CD14-positive monocyte (primary cell): ENCODE measurements around the gene GALNT10. TPM values are rescaled to one million over a fixed set of nuclear protein-coding genes. Genes with fewer than 3 reads are reported as not detected.

Experiments
- DNase-seq, 3 donors: peaks; one replicate each; pipeline ENCODE4 v3.0.0-alpha.2; 2011 to 2022
- H2AFZ ChIP-seq: 2 replicates; pipeline ENCODE4 v1.6.0; 2012; ENCODE audit warnings: mild to moderate bottlenecking, low read depth, low read length, inconsistent platforms; ENCODE audit not compliant: insufficient read depth, poor library complexity, severe bottlenecking
- H3K27ac ChIP-seq, 2 donors: 1 replicate in 1 of 2; 2 replicates in 1 of 2; pipeline ENCODE4 v1.5.1; 2012 to 2013; ENCODE audit warnings: low read length in 2 of 2, control low read depth in 1 of 2, inconsistent platforms in 1 of 2, low read depth in 1 of 2, mild to moderate bottlenecking in 1 of 2
- H3K27me3 ChIP-seq, 2 donors: one replicate each; pipeline versions ENCODE4 v1.6.0 to v1.6.1; 2011 to 2013; ENCODE audit warnings: low read length in 2 of 2; ENCODE audit not compliant: control insufficient read depth in 2 of 2, insufficient read depth in 2 of 2
- H3K36me3 ChIP-seq, 2 donors: replicated peaks in 1 of 2; 1 replicate in 1 of 2; 2 replicates in 1 of 2; pipeline versions ENCODE4 v1.5.1 to v1.6.1; 2012 to 2013; ENCODE audit warnings: low read length in 2 of 2, control low read depth in 1 of 2, inconsistent platforms in 1 of 2, mild to moderate bottlenecking in 1 of 2; ENCODE audit not compliant: insufficient read depth in 2 of 2, control insufficient read depth in 1 of 2
- H3K4me1 ChIP-seq, 2 donors: 1 replicate in 1 of 2; 2 replicates in 1 of 2; pipeline versions ENCODE4 v1.5.1 to v1.6.1; 2012 to 2013; ENCODE audit warnings: low read length in 2 of 2, control low read depth in 1 of 2, inconsistent platforms in 1 of 2, mild to moderate bottlenecking in 1 of 2, moderate library complexity in 1 of 2; ENCODE audit not compliant: insufficient read depth in 2 of 2, control insufficient read depth in 1 of 2
- H3K4me2 ChIP-seq: replicated peaks from 2 replicates; pipeline ENCODE3; 2012; ENCODE audit warnings: low read length, moderate library complexity, mild to moderate bottlenecking; ENCODE audit not compliant: poor library complexity, severe bottlenecking; ENCODE audit errors: extremely low read depth
- H3K4me3 ChIP-seq, 3 experiments: fragments of 200-600 bp in 1 of 3; sonication (generic) in 1 of 3; replicated peaks in 1 of 3; 1 replicate in 2 of 3; 2 replicates in 1 of 3; pipeline ENCODE4 v1.5.1; 2011 to 2013; ENCODE audit warnings: low read length in 3 of 3, mild to moderate bottlenecking in 3 of 3, control low read depth in 2 of 3, low read depth in 2 of 3, inconsistent platforms in 1 of 3, moderate library complexity in 1 of 3
- H3K79me2 ChIP-seq: 2 replicates; pipeline ENCODE4 v1.6.0; 2012; ENCODE audit warnings: mild to moderate bottlenecking, control low read depth, inconsistent platforms, low read length, moderate library complexity; ENCODE audit not compliant: insufficient read depth
- H3K9ac ChIP-seq: 2 replicates; pipeline ENCODE4 v1.6.0; 2017; ENCODE audit warnings: low read length, mild to moderate bottlenecking; ENCODE audit not compliant: insufficient read depth, poor library complexity, severe bottlenecking
- H3K9me3 ChIP-seq, 2 donors: replicated peaks in 1 of 2; 1 replicate in 1 of 2; 2 replicates in 1 of 2; pipeline versions ENCODE4 v1.5.1 to v1.6.1; 2012 to 2013; ENCODE audit warnings: low read length in 2 of 2, control low read depth in 1 of 2; ENCODE audit not compliant: control insufficient read depth in 1 of 2, insufficient read depth in 1 of 2
- H4K20me1 ChIP-seq: 2 replicates; pipeline ENCODE4 v1.6.0; 2012; ENCODE audit warnings: mild to moderate bottlenecking, low read length, control low read depth, moderate library complexity; ENCODE audit not compliant: insufficient read depth
- H3K27ac Mint-ChIP-seq, 7 donors: one replicate each; pipeline ENCODE4 v1.8.0; 2020; ENCODE audit warnings: mild to moderate bottlenecking in 7 of 7, mixed read lengths in 7 of 7, moderate library complexity in 6 of 7, inconsistent platforms in 2 of 7
- H3K27me3 Mint-ChIP-seq, 3 donors: one replicate each; pipeline ENCODE4 v1.8.0; 2021 to 2022; ENCODE audit warnings: low read depth in 3 of 3, mild to moderate bottlenecking in 3 of 3, mixed read lengths in 3 of 3, moderate library complexity in 3 of 3, inconsistent platforms in 1 of 3
- H3K36me3 Mint-ChIP-seq, 2 donors: one replicate each; pipeline ENCODE4 v1.8.0; 2020; ENCODE audit warnings: mixed read lengths in 2 of 2, inconsistent platforms in 1 of 2, mild to moderate bottlenecking in 1 of 2
- H3K4me1 Mint-ChIP-seq: one replicate; pipeline ENCODE4 v1.8.0; 2020; ENCODE audit warnings: mild to moderate bottlenecking, mixed read lengths
- H3K4me3 Mint-ChIP-seq, 2 donors: one replicate each; pipeline ENCODE4 v1.8.0; 2020; ENCODE audit warnings: mild to moderate bottlenecking in 2 of 2, mixed read lengths in 2 of 2, moderate library complexity in 1 of 2
- H3K9me3 Mint-ChIP-seq, 7 donors: one replicate each; pipeline ENCODE4 v1.8.0; 2020 to 2022; ENCODE audit warnings: mixed read lengths in 7 of 7, mild to moderate bottlenecking in 6 of 7, moderate library complexity in 6 of 7, inconsistent platforms in 2 of 7
- CTCF ChIP-seq: fragments of 200-600 bp; IDR thresholded peaks from one replicate; pipeline ENCODE4 v1.8.0; 2022; ENCODE audit warnings: antibody characterized with exemption, mild to moderate bottlenecking
- WGBS: methylation state at CpG from one replicate; pipeline ENCODE4 v1.1.5; 2013; ENCODE audit warnings: missing lambda C conversion rate; ENCODE audit not compliant: insufficient coverage; 5-methylcytosine and 5-hydroxymethylcytosine counted together
- intact Hi-C, 2 donors: fragments of 100-400 bp; cut with micrococcal nuclease; formaldehyde crosslinking; loops; one replicate each; pipeline versions ENCODE4 v1.15.0 to v1.15.1; 2023
- polyA plus RNA-seq, 3 donors: library from polyadenylated mRNA; depleted of rRNA in 1 of 3; unstranded in 2 of 3; stranded (reverse) in 1 of 3; fragments of 300-500 nt in 2 of 3; fragments of >200 nt in 1 of 3; fragmentation: Illumina TruSeq in 2 of 3; gene quantifications; 1 replicate in 2 of 3; 2 replicates in 1 of 3; pipeline ENCODE4 v1.2.3, GENCODE V29; 2012 to 2021

Gene GALNT10
- polyA plus RNA-seq, 3 donors, result 6.2 to 11.6 (median 7.3) TPM

- no peak for TF ChIP-seq CTCF
- Mint-ChIP-seq H3K4me3 (no peak overlapping the region), H3K27ac (peak overlapping the region in 1 of 7 donors; percentile 19), H3K9me3 (peaks cover 0 to 3% (median 0%) of the 10 kb centered on the region in 7 donors), H3K27me3 (no peaks in the 10 kb centered on the region), H3K36me3 (peaks cover 66 to 84% of the 10 kb centered on the region in 2 donors), H3K4me1 (no peaks in the 10 kb centered on the region)
- Histone ChIP-seq H3K4me1 (no peaks in the 10 kb centered on the region), H3K27ac (no peak overlapping the region), H3K9me3 (no peaks in the 10 kb centered on the region), H3K9ac (no peak overlapping the region), H2AFZ (no peak overlapping the region), H4K20me1 (no peaks in the 10 kb centered on the region), H3K36me3 (peaks cover 43 to 77% of the 10 kb centered on the region in 2 donors), H3K4me3 (no peak overlapping the region), H3K79me2 (no peaks in the 10 kb centered on the region), H3K27me3 (no peaks in the 10 kb centered on the region), H3K4me2 (no peak overlapping the region)
- intact Hi-C loops, result no loop called here
- DNase-seq, result no peak
- WGBS, result 100% methylated on average over 3 of the region's 5 CpGs
These were observed 246.9 kb downstream of the GALNT10 start for GRCh38 chr5:154437281-154437965.

DNA sequence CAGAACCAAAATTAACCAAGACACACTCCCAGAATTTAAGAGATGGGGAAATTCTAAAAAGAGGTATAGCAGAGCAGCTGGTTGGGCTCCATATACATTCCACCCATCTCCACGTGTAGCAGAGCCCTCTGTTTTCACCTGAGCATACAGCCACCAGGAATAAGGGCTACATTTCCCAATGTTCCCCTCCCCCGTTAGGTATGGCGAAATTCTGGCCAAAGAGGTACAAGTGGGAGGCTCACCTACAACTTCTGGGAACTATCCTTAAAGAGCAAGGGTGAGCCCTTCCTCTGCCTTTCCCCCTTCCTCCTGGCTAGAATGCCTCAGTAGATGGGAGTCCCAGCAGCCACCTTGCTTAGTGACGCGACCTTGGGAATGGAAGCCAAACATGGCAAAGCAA lies 250.0 kb downstream of the GALNT10 start:
- no peak overlapping the region for H3K9ac ChIP-seq
- peaks cover 8 to 14% of the 10 kb centered on the region in 2 donors for H3K4me1 ChIP-seq
- H3K36me3 Mint-ChIP-seq, result peaks cover 62 to 70% of the 10 kb centered on the region in 2 donors
- no peak for TF ChIP-seq CTCF
- DNase-seq, result no peak
- intact Hi-C loops, result loop anchor here in 1 of 2 donors (10.0 kb wide), 1 partner anchor 246 kb away; the partner anchor contains the start of gene GALNT10
- no peaks in the 10 kb centered on the region for H4K20me1 ChIP-seq
- H3K9me3 Mint-ChIP-seq, result peaks cover 0 to 3% (median 0%) of the 10 kb centered on the region in 7 donors
- H3K4me3 Mint-ChIP-seq, result no peak overlapping the region
- no peak overlapping the region for H3K4me3 ChIP-seq
- WGBS, result 86% methylated on average over 1 of the region's 5 CpGs
- H2AFZ ChIP-seq, result no peak overlapping the region
- H3K27ac ChIP-seq, result no peak overlapping the region
- no peak overlapping the region for H3K27ac Mint-ChIP-seq
- no peaks in the 10 kb centered on the region for H3K27me3 Mint-ChIP-seq
- no peak overlapping the region for H3K4me2 ChIP-seq
- H3K36me3 ChIP-seq, result peaks cover 48 to 74% of the 10 kb centered on the region in 2 donors
- H3K79me2 ChIP-seq, result peaks cover 22% of the 10 kb centered on the region
- no peaks in the 10 kb centered on the region for H3K27me3 ChIP-seq
- H3K4me1 Mint-ChIP-seq, result peaks cover 12% of the 10 kb centered on the region
- no peaks in the 10 kb centered on the region for H3K9me3 ChIP-seq
